Left hindlimb (tissue), 1 donor: ENCODE measurements around the gene FGGY.
"Not testable (repeated sequence)": the region's sequence is repeated elsewhere in the genome, so short reads cannot be mapped to it uniquely, and the experiment has no call there.

Experiments
- DNase-seq: peaks from one replicate; pipeline ENCODE4 v3.0.0-alpha.2; 2018

Gene FGGY

DNA sequence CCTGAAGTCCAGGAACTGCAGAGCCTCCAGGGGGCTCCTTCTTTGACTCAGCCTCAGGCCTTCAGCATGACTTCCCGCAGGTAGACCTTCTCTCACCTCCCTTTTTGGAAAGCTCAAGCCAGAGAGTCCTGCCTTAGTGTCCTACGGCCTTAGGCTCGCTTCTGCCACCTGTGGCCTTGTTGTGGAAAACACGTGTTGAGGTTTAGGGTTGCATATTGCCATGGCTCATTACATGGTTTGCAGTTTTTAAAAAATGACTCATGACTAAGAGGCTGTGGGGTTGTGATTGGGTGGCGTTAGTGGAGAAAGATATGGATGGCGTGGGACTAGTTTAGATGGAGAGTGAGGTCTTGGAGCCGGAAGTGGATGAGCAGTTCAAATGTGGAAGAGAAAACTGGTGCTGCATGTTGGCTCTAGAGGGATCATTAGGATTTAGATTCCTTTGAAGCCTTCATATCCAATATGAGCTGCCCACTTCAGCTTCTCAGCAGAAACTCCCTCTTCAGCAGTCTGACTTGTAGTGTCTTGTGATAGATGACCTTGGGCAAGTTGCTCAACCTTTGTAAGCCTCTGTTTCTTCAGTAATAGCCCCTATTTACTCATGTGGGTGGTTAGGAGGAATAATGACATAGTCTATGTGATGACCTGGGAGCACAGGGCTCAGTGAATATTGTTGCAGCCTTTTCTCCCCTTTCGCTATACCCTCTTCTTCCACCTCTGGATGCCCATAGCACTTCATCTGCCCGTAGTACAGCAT, 6.5 kb upstream of the FGGY start:
- no peak for DNase-seq

DNA sequence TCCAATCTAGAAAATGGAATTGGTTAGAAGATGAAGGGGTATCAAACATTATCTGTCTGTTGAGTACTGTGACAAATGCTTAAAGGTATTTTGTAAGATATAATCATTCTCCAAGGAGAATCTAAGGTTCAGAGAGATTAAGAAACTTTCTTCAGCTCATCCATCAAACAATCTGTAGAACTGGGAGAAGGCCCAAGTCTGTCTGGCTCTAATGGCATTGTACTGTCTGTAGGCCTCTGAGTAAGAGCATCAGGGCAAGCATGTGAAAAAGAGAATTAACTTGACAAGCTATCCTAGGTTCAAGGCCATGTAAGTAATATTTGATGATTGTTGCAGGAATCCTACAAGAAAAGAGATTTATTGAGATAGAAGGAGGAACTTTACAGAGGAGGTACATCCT, 5.3 kb upstream of the FGGY start:
- no peak for DNase-seq

DNA sequence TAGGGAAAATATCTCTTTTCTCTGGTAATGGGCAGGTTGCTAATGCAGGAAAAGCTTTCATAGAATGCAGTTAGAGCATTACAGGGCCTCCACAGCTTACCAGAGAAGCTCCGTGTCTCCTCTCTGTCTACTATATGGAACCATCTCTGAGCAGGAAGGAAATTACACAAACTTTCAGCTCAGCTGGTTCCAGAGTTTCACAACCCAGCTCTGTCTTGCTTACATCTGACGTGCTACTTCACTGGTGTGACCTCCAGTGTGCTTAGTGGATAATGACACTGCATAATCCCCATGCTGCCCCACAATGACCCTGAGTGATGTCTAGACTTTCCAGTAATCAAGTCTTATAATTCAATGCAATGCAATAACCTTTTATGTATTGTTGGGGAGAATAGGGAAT, 4.3 kb upstream of the FGGY start:
- no peak for DNase-seq

DNA sequence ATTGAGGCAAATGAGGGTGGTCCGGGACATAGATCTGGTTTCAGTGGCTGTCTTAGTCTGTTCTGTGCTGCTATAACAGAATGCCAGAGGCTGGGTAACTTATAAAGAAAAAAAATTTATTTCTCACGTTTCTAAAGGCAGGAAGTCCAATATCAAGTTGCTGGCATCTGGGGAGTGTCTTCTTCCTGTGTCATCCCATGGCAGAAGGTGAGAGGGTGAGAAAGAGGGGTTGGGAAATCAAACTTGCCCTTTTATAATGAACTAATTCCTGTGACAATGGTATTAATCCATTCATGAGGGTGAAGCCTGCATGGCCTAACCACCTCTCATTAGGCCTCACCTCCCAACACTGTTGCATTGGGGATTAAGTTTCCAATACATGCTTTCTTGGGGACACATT, 3.7 kb upstream of the FGGY start:
- DNase-seq: no peak

DNA sequence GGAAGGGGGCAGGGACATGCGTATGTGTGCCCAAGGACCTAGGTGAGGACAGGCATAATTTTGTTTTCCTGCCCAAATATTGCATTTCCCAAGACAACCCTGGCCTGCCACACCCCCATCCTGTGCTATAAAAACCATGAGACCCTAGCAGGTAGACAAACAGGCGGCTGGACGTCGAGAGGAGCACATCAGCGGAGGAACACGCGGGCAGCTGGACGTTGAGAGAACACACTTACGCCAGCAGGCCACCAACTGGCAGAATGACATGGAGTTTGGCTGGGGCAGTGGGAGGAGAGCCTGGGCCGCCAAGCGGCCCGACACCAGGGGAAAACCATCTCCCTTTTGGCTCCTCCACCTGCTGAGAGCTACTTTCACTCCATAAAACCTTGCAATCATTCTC, 3.0 kb upstream of the FGGY start:
- DNase-seq: no peak

DNA sequence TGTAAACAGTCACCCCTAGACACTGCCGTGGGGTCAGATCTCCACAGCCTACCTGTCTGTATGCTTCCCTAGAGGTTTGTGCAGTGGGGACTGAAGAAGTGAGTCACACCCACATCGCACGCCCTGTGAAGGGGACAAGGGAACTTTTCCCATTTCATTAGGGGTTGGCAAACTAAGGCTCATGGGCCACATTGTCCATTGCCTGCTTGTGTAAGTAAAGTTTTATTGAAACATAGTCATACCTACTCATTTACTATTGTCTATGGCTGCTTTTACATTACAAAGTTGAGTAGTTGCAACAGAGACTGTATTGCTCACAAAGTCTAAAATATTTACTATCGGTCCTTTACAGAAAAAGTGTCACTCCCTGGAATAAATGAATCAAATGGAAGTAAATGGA, 2.5 kb upstream of the FGGY start:
- no peak for DNase-seq

DNA sequence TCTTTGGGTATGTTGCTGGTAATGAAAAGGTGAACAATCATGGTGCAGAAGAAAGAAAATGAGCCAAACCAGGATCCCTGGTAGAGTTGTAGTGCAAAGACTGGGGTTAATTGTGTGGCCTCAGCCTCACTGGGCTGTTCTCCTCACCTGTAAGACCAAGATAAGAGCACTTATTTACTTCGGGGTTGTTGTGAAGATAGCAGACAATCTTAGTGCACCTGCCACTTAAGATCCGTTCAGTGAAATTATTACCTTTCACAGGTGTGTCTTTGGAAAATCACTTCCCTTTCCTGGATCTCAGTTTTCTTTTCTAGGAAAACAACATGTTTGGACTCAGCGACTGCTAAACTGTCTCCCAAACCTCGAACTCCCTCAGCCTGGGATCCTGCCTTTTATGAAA, 1.3 kb upstream of the FGGY start:
- no peak for DNase-seq

DNA sequence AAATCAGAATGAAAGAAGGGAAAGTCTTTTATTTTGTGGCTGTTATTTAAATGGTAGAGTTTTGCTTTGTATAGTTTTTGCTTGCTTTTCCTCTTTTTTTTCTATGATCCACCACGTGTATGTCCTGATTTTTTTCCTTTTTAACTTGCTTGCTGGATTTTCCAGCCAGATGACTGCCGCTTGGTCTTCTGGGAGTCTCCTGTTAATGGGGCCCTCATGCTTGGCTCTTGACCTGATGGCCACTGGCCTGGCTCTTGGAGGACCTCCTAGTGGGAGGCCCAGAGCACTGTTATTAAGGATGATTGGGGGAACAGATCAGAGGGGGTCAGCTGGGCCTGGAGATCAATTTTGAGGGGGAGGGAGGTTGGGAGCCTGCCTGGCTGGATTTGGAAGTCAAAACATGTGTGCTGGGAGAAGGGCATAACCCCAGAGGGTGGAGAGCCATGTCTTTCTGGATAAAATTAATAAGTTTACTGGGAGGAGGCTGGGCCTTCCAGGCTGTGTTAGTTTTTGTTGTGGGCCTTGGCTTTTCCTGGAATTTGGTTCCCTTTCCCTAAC, 1.2 kb downstream of the FGGY start:
- peak; percentile 83 for DNase-seq

DNA sequence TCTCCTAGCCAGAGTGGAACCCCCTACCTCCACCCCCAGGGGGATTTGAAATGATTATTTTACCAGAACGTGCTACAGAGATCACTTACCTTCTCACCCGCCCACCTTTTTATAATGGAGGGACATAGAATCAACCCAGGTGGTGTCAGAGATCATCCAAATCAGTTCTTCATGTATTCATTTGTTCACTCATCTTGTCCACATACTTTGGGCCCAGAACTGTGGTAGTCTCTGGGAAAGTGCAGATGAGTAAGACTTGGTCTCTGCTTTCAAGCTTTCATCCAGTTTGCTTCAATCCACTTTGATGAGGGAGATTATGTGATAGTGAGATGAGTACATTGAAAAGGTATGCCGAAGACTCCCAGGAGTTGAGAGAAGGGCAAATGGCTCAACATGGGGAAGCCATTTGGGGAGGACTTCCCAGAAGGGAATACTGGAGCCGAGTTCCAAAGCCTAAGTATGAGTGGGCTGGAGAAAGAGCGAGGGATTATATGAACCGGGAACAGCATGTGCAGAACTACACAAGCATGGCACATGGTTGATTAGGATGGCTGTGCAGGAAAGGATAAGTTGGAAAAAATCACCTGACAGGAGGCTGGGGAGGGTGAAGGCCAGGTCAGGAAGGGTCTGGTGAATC, 1.9 kb downstream of the FGGY start:
- no peak for DNase-seq

DNA sequence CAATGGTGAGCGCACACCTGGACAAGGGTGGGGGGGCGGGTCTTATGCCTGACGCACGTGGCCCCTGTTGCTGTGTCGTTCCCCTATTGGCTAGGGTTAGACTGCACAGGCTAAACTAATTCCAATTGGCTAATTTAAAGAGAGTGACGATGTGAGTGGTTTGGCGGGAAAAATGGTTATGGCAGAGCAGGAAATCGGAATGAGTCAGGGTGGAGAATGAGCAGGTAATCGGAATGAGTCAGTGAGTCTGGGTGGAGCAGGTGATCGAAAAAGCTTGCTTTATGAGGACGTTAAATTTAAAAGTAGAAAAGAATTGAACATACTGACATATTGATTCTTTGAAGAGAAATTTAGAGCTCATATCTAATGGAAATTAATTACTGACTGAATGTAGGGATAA, 2.8 kb downstream of the FGGY start:
- not testable (repeated sequence) for DNase-seq

DNA sequence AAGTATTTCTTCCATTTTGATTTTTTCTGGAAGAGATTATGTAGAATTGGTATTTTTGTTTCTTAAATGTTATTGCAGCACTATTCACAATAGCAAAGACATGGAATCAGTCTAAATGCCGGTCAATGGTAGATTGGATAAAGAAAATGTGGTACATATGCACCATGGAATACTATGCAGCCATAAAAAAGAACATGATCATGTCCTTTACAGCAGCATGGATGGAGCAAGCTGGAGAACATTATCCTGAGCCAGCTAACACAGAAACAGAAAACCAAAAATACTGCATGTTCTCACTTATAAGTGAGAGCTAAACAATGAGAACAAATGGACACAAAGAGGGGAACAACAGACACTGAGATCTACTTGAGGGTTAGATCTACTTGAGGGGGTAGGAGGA, 5.4 kb downstream of the FGGY start:
- no peak for DNase-seq

DNA sequence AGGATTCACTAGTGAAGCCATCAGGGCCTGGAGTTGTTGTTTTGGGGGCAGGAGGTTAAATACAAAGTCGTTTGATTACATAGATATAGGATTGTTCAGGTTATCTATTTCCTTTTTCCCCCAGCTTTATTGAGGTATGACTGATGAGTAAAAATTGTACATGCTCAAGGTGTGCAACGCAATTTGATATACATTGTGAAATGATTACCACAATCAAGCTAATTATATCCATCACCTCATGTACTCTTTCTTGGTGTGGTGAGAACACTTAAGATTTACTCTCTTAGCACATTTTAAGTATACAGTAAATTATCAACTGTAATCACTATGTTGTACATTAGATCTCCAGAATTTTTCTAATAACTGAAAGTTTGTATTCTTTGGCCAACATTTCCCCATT, 6.0 kb downstream of the FGGY start:
- DNase-seq: no peak

DNA sequence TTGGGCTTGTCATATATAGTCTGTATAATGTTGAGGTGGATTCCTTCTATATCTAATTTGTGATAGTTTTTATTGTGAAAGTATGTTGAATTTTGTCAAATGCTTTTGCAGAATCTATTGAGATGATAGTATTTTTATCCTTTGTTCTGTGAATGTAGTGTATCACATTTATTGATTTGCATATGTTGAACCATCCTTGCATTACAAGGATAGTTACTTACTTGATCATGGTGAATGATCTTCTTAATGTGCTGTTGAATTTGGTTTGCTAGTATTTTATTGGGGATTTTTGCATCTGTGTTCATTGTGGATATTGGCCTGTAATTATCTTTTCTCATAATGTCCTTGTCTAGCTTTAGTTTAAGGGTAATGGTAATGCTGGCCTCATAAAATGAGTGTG, 8.3 kb downstream of the FGGY start:
- no peak for DNase-seq

DNA sequence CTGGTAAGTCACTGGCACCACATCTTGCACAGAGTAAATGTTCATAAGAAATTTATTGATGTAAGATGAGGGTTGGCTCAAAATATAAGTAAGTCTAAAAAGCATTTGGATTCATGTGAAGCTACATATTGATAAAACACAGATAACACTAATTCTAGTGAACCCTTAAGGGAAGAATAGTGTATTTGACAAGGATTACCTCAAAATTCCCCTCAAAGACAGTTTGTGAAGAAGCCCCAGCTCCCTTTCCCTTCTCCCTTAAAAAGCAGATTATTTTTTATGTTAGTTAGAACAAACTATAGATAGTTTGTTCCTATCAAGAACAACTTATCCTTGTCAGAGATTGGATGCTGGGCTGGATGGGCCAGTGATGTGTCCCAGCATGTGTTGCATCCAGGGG, 10.7 kb downstream of the FGGY start:
- no peak for DNase-seq

DNA sequence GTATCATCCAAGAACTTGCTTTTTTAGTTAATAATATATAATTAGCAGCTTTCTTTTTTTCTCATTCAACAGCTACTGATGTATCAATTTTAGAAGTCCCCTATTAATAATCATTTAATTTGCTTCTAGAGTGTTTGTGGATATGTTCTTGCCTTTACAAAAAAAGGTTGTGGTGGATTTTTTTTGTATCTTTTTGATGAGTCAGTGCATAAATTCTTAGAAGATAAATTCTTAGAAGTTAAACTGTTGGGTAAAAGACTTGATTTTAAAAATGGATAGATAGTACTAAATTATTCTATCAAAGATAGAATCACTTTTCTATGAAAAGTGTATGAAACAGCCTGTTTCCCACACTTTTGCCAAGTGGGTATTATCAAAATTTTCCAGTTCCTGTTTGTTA, 11.9 kb downstream of the FGGY start:
- no peak for DNase-seq

DNA sequence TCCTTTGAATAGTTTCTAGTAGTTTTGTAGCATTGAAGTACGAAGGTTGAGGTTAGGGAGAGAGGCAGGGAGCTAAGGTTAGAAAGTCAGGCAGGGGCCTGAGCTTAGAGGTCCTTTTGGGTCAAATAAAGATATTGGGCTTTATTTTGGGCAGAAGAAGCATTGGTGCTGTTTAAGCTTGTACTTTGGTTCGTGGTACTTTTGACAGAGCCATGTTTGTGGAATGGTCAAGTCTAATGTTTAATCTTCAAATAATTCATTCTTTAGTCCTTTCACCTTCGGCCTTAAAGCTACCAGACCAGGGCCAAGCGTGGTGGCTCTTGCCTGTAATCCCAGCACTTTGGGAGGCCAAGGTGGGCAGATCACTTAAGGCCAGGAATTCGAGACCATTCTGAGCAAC, 12.5 kb downstream of the FGGY start:
- DNase-seq: no peak

DNA sequence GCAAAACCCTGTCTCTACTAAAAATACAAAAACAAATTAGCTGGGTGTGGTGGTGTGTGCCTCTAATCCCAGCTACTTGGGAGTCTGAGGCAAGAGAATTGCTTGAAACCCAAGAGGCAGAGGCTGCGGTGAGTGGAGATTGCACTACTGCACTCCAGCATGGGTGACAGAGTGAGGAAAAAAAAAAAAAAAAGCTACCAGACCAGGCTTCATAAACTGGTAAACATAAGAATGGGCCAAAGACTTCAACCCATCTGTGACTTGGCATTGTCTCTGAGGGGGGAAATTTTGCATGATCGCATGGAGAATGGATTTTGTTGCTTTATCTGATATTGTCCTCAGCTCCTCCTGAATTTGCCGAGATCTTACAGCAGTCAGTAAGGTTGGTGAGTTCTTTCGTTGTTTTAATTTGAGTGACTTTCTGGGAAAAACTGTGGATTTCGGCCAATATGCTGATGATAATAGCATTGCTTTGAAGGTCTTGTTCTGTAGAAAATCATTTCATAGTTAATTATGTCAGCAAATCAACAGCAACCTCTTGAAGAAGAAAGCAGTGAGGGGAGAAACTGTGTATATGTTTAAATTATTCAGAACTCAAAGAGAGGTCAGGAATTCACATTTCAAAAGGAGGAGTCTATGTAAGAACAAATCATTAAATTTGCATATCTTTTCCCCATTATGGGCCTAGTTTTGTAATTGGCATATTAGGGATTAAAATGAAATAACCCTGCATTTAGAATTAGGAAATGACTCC, 13.1 kb downstream of the FGGY start:
- no peak for DNase-seq

DNA sequence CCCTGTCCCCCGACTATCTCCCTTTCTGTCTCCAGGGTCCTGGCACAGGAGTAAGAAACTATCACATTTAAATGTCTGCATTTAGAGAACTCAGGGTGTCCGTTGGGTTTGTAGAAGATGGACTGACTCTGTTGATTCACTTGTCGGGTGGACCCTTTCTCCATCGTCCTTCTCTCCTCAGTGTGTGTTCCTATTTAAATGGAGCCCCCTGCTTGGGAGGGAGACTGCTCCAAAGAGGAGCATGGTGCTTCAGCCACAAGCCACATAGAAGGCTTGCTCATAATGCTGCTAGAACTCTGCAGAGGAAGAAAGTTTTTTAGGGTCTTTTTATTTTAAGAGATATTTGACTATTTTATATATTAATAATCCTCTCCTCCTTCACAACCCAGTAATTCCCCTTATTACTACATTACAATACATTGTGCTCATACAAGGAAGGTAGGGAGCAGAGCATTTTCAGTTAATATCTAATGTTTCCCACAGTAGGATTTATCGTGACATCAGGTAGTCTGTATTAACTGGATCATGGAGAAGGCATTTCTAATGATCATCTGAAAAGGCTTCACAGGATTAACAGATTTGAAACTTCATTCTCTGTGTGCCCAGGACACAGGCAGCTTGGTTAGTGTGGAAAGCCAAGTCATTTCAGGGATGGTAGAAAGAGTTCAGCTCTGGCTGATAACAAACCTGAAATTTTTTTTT, 13.8 kb downstream of the FGGY start:
- DNase-seq: no peak

DNA sequence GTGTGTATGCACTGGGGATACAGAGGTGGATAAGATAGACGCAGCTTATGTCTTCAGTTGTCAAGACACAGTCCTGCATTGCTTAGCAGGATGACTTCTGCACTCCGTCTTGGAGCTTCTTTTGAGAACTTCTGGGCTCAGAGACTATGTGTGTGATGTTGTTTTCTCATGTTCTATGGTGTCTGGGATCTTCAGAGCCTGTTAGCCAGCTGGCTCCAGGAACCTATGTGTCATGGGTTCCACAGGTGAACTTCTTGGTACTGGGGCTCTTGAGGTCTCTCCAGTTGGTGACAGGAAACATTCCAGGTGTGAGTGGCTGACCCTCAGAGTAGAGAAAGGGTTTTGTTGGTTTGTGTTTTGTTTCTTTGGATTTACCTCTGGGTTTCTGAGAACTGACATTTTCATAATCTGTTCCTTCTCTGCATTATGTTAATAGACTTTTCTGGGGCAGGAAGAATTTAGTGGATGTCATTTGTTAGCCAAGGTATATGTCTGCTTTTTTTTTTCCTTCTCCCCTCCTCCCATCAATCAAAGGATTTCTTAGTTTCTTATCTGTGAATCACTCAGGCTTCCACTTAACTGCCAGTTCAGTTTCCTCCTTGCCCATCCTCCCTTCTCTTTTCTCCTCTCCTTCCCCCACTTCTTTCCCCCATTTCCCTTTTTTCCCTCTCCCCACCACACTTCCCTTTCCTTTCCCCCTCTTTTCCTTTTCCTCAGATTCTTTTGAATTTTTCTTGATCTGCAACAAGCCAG, 18.1 kb downstream of the FGGY start:
- no peak for DNase-seq

DNA sequence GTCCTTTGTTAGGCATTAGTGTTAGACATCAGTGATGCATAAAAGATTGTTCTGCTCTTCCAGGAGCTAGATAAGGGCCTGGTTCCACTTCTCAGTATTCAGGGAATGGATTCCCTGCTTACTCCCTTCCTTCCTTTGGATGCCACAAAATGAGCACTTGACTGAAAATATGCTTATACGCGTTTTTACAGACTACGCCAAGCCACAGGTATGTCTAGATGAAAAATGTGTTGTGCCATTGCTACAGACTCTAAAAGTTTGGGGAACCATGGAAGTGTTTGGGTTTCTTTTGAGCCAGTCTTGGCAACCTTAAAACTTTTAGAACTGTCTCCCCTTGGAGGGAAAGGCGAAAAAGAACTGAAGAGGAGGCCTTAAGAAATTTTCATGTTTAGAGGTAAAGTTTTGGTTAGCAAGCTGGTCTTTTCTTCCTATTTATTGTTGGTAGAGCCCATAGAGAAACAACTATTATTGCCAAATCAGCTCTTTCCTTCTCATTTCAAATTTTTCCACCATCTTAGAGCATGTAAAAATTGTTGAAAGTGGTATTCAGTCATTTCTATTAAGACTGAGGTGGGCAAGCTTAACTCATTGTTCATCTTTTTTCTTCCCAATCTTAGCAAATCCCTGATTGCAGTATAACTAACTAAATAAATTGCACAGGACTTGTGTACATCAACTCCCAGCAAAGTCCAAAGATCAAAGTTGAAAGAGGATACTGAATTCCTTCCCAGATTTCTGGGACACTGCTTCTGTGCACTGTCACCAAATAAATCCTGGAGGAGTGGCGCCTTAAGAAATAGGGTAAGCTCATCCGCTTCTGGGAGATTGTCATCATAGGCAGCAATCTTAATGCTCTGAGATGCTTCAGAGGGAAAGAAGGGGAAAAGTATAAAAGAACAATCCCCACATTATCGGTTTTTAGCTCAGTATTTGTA, 18.9 kb downstream of the FGGY start:
- DNase-seq: no peak

DNA sequence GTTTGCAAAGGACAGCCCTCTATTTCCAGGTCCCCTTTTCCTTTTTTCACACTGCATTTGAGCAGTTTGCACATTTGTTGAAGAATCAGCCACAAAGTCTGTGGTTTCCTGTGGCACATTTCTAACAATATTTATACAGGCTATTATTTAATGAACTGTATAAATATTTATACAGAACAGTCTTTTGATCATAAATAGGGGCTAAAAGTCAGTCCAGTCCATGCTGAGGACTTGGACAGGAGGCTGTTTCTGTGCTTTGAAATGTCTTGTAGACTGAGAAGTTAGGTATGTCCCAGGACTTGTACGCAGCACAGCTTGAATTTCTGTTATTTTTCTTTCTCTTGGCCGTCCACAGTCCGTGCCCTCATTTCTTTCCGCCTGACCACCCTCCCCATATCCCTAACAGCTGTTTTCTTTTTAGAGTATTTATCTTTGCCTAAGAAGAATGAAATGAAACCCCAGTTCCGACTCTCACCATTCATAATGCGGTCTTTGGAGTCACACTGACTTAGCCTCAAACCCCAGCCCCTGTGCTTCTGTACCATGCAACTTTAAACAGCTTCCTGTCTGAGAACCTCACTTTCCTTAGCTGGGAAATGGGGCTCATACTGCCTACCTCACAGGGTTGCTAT, 19.7 kb downstream of the FGGY start:
- DNase-seq: peak; percentile 44
